ENCODE measurements around the gene GPR137. TPM values are rescaled to one million over a fixed set of nuclear protein-coding genes. Genes with fewer than 3 reads are reported as not detected.
A peak's percentile ranks its signal among the peaks of the same experiment; 100 is the strongest.
"Not testable (repeated sequence)": the region's sequence is repeated elsewhere in the genome, so short reads cannot be mapped to it uniquely, and the experiment has no call there.

The GPR137 gene
- total RNA-seq, 1 donor: 10.8 TPM

DNA sequence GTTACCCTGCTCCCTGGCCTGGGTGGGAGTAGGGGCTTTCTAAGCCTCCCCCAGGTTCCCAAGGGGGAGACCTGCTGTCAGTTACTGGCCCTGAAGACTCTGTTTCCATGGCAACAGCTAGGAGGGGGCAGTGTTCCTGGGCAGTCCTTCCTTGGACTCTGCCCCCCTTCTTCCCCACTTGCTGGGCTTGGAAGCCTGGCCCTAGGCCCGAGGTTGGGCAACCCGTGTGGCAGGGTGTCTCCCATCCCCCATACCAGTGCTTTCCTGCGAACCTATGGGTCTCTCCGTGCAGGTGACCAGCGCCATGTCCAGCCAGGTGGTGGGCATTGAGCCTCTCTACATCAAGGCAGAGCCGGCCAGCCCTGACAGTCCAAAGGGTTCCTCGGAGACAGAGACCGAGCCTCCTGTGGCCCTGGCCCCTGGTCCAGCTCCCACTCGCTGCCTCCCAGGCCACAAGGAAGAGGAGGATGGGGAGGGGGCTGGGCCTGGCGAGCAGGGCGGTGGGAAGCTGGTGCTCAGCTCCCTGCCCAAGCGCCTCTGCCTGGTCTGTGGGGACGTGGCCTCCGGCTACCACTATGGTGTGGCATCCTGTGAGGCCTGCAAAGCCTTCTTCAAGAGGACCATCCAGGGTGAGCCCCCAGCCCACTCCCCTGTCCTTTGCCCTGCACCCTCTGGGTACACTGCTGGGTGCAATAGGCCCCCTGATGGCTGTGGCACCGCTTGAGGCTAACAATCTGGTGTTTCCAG, 21.4 kb downstream of the GPR137 start:
- peak overlapping the region; percentile 77 for H3K4me3 ChIP-seq (ENCODE audit: low read depth, low read length)
- peak; percentile 14 for DNase-seq (ENCODE audit: low read depth)

DNA sequence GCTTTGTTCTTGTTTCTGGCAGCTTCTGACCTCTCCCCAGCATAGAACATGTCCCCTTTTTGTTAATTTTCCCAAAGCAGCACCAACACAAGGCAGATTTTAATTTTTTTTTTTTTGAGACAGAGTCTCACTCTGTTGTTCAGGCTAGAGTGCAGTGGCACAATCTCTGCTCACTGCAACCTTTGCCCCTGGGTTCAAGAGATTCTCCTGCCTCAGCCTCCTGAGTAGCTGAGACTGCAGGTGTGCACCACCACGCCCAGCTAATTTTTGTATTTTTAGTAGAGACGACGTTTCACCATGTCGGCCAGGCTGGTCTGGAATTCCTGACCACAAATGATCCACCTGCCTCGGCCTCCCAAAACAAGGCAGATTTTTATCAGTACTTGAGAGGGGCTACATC, 22.1 kb downstream of the GPR137 start:
- DNase-seq (ENCODE audit: low read depth); H3K4me3 ChIP-seq (ENCODE audit: low read depth, low read length): not testable (repeated sequence)

More for the DNA sequence above, 21.4 kb downstream of the GPR137 start:
- TF ChIP-seq, protein P1, sequence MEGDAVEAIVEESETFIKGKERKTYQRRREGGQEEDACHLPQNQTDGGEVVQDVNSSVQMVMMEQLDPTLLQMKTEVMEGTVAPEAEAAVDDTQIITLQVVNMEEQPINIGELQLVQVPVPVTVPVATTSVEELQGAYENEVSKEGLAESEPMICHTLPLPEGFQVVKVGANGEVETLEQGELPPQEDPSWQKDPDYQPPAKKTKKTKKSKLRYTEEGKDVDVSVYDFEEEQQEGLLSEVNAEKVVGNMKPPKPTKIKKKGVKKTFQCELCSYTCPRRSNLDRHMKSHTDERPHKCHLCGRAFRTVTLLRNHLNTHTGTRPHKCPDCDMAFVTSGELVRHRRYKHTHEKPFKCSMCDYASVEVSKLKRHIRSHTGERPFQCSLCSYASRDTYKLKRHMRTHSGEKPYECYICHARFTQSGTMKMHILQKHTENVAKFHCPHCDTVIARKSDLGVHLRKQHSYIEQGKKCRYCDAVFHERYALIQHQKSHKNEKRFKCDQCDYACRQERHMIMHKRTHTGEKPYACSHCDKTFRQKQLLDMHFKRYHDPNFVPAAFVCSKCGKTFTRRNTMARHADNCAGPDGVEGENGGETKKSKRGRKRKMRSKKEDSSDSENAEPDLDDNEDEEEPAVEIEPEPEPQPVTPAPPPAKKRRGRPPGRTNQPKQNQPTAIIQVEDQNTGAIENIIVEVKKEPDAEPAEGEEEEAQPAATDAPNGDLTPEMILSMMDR (IDR thresholded peaks at IDR 0.05; ENCODE audit: insufficient read depth, low read depth, low read length): no peak

DNA sequence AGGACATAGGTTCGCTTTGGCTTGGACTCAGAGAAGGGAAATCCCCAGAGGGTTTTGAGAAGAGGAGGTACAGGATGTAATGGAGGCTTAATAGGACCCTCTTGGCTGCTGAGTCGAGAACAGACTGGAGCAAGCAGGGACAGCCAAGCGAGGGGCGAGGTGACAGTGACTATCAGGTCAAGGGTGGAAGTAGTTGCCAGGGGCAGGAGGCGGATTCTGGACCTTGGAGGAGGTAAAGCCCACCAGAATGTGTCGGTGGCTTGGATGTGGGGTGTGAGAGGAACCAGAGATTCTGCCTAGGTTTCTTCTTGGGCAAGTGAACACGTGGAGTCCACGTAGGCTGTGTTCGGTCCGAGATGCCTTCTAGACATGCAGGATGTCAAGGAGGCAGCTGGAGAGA, 27.3 kb downstream of the GPR137 start:
- TF ChIP-seq, protein P1 (IDR thresholded peaks at IDR 0.05; ENCODE audit: insufficient read depth, low read depth, low read length): no peak
- DNase-seq (ENCODE audit: low read depth): no peak
- H3K4me3 ChIP-seq (ENCODE audit: low read depth, low read length): no peak overlapping the region

DNA sequence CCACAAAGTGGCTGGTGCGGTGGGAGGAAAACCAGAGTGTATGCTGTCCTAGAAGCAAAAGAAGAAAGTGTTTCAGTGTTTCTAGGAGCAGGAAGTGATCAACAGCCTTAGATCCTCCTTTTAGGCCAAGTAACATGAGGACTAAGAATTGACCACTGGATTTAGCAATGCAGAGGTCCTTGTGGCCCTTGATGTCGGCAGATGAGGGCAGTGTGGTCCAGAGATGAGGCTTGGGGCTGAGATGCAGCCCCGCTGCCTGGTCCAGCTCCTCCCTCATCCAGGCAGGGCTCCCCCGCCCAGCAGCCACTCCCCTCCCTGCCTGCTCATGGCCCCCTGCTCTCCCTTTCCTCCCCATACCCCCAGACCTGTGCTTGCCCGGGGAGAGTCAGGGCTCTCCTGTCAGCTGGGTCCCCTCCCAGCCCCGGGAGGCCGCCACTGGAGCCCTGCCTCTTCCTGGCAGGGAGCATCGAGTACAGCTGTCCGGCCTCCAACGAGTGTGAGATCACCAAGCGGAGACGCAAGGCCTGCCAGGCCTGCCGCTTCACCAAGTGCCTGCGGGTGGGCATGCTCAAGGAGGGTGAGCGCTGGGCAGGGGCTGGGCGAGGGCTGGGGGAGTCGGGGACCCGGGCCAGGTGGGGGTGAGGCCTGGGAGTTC, 28.0 kb downstream of the GPR137 start:
- no peak for DNase-seq (ENCODE audit: low read depth)
- H3K4me3 ChIP-seq (ENCODE audit: low read depth, low read length): no peak overlapping the region
- TF ChIP-seq, protein P1 (IDR thresholded peaks at IDR 0.05; ENCODE audit: insufficient read depth, low read depth, low read length): no peak

DNA sequence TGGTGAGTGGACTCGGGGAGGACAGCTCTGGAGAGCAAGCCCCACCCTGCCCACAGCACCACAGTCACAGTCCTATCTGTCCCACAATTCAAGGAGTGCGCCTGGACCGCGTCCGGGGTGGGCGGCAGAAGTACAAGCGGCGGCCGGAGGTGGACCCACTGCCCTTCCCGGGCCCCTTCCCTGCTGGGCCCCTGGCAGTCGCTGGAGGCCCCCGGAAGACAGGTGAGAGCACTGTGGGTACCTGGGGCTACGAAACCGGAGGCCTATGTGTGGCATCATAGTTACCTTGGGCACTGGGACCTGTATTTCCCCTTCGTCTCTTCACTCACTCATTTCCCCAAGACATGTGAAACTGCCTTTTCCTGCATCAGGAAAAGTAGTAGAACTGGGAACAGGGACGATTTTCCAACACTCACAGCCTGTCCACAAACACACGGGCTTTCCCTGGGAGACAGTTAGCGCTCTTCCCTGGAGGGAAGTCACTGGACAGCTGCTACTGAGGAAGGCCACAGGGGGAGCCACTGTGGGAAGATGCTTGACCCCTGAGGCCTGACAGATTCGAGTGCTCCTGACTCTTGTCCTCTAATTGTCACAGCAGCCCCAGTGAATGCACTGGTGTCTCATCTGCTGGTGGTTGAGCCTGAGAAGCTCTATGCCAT, 28.6 kb downstream of the GPR137 start:
- no peak overlapping the region for H3K4me3 ChIP-seq (ENCODE audit: low read depth, low read length)
- no peak for DNase-seq (ENCODE audit: low read depth)
- TF ChIP-seq, protein P1 (IDR thresholded peaks at IDR 0.05; ENCODE audit: insufficient read depth, low read depth, low read length): peak; percentile 38

DNA sequence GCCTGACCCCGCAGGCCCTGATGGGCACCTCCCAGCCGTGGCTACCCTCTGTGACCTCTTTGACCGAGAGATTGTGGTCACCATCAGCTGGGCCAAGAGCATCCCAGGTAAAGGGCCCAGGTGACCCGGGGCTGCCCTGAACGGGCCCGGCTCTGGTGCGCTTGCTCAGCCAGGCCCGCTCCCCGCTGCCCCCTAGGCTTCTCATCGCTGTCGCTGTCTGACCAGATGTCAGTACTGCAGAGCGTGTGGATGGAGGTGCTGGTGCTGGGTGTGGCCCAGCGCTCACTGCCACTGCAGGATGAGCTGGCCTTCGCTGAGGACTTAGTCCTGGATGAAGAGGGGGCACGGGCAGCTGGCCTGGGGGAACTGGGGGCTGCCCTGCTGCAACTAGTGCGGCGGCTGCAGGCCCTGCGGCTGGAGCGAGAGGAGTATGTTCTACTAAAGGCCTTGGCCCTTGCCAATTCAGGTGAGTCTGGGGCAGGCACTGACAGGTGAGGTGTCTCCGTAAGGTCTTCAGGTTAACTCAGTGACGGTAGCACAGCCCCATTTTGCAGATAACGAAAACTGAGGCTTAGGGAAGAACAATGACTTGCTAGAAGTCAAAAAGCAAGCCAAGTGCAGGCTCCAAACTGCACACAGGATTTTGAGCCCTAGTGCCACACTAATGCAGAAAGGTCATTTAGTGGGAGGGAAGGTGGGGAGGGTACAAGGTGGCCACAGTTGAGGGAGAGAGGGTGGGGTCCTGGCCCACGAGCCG, 29.3 kb downstream of the GPR137 start:
- H3K4me3 ChIP-seq (ENCODE audit: low read depth, low read length): no peak overlapping the region
- TF ChIP-seq, protein P1 (IDR thresholded peaks at IDR 0.05; ENCODE audit: insufficient read depth, low read depth, low read length): no peak
- no peak for DNase-seq (ENCODE audit: low read depth)

DNA sequence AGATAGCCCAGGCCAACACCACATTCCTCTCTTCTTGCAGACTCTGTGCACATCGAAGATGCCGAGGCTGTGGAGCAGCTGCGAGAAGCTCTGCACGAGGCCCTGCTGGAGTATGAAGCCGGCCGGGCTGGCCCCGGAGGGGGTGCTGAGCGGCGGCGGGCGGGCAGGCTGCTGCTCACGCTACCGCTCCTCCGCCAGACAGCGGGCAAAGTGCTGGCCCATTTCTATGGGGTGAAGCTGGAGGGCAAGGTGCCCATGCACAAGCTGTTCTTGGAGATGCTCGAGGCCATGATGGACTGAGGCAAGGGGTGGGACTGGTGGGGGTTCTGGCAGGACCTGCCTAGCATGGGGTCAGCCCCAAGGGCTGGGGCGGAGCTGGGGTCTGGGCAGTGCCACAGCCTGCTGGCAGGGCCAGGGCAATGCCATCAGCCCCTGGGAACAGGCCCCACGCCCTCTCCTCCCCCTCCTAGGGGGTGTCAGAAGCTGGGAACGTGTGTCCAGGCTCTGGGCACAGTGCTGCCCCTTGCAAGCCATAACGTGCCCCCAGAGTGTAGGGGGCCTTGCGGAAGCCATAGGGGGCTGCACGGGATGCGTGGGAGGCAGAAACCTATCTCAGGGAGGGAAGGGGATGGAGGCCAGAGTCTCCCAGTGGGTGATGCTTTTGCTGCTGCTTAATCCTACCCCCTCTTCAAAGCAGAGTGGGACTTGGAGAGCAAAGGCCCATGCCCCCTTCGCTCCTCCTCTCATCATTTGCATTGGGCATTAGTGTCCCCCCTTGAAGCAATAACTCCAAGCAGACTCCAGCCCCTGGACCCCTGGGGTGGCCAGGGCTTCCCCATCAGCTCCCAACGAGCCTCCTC, 30.2 kb downstream of the GPR137 start:
- DNase-seq (ENCODE audit: low read depth); H3K4me3 ChIP-seq (ENCODE audit: low read depth, low read length): not testable (repeated sequence)

All from fibroblast of villous mesenchyme (primary cell).